HG03066 (cell line): ENCODE measurements around the gene GDAP1L1.
A peak's percentile ranks its signal among the peaks of the same experiment; 100 is the strongest.

Source experiments
- ATAC-seq: cut with Tn5 transposase; IDR thresholded peaks from one replicate; pipeline ENCODE4 v1.9.1; 2021; ENCODE audit warnings: low read depth; ENCODE audit not compliant: unreplicated experiment

GDAP1L1 gene

DNA sequence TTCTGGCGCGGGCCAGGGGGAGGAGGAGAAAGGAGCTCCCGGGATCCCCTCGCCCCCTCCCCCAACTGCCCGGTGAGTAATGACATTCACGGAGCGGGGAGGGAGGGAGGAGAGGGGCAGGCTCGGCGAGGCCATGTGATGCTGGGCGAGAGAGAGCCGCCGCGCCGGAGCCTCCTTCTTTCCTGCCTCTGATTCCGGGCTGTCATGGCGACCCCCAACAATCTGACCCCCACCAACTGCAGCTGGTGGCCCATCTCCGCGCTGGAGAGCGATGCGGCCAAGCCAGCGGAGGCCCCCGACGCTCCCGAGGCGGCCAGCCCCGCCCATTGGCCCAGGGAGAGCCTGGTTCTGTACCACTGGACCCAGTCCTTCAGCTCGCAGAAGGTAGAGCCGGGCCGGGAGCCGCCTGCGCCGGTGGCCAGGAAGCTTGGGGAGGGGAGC, at the start of gene GDAP1L1:
TSS of gene GDAP1L1 (plus strand) at position 178 of the 441 bp plus-strand sequence. CDS start at position 205, 27 bp downstream.
- no peak for ATAC-seq

DNA sequence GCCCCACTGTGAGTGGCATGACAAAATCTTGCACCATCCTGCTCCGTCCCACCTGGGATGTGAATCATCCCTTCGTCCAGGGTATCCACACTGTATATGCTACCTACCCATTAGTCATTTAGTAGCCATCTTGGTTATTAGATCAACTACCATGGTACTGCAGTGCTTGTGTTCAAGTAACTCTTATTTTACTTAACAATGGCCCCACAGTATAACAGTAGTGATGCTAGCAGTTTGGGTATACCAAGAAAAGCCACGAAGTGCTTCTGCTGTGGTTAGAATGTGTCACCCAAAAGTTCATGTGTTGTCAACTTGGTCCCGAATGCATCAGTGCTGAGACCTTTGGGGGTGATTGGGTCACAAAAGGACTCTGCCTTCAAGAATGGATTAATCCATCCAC, 48.2 kb upstream of the GDAP1L1 start:
- ATAC-seq = no peak

DNA sequence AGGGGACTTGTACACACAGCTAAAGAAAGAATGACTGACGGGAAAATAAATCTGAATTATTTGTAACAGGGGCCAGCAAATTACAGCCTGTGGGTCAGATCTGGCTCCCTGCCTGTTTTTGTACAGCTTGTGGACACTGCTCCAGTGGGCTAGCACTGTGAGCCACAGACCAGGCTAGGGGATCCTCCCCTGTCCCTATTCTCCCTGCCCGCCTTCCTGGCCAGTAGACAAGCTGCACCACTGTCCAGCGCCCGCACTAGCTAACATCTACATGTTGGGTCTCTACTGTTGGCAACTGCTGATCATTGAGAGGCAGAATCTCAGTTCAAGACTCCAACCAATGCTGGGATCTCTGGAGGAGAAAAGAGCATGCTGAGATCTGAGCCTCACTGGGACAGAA, 47.2 kb upstream of the GDAP1L1 start:
- no peak for ATAC-seq

DNA sequence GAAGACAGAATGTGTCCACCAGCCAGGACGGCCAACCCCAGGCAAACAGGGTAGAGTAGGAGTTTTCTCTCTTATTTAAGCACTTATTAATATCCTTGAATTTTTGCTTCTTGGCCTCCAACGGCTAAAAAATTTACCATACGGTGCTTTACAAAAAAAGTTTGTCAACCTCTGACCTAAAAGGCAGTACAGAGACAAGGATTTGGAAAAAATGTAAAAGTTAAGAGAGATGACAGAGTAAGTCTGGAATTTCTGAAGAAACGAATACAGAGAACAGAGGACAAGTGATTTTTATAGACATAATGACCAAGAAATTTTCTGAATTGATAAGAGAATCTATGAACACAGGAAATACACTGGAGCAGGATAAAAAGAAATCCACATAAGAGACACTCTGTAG, 46.7 kb upstream of the GDAP1L1 start:
- no peak for ATAC-seq

DNA sequence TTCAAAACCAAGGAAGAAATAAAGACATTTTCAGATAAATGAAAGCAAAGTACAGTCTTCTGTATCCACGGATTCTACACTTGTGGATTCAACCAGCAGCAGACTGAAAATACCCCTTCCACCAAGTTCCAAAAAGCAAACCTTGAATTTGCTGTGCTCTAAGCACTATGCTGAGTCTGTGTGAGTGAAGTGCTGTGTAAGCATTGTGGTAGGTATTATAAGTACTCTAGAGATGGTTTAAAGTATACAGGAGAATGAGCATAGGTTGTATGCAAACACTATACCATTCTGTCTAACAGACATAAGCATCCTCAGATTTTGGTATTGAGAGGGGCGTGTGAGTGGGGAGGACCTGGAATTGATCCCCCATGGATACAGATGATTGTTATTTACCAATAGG, 46.1 kb upstream of the GDAP1L1 start:
- ATAC-seq = no peak

DNA sequence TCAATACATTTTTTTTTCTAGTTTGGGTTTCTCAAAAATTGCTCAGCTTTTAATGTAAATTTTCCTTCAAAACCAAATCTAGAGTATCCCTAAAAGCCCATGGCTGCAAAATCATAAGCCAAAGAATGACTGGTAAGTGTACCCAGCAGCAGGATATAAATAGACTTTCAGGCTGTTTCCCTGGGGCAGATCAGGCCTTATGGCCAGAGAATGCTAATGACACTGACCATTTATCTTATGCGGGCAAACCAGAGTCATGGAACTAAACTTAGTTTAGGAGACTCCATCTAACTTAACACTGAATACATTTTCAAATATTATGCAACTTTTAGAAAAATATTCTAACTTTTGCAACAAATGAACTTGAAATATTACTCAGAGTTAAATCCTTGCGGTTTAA, 43.9 kb upstream of the GDAP1L1 start:
- no peak for ATAC-seq

DNA sequence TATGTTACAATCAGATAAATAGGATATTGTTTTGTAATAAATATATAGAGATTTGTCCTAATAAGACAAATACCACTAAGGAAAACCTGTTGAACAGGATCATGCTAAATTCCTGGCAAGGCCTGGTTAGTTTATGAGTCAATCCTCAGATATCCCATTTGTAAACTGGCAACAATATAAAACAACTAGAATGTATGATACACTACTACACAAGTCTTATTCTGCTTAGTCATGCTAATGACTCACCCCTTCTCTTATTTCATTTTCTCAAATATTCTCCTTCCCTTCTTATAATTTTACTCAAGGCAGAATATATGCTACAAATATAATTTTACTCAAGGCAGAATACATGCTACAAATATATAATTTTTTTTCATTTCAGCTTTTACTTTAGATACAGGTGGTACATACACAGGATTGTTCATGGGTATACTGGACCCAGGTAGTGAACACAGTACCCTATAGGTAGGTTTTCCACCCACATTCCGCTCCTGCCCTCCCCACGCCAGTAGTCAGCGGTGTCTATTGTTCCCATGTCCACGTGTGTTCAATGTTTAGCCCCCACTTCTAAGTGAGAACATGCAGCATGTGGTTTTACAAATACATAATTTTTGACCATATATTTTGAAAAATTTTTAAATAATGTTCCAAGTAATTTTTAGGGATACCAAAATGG, 42.8 kb upstream of the GDAP1L1 start:
- no peak for ATAC-seq

DNA sequence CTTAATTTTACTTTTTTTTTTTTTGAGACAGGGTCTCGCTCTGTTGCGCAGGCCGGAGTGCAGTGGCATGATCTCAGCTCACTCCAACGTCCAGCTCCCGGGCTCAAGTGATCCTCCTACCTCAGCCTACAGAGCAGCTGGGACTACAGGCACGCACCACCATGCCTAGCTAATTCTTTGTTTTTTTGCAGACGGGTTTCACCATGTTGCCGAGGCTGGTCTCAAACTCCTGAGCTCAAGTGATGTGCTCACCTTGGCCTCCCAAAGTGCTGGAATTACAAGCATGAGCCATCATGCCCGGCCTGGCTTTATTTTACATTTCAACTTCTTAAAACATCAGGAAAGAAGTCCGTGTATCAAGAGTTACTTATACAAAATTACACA, 42.3 kb upstream of the GDAP1L1 start:
- no peak for ATAC-seq

DNA sequence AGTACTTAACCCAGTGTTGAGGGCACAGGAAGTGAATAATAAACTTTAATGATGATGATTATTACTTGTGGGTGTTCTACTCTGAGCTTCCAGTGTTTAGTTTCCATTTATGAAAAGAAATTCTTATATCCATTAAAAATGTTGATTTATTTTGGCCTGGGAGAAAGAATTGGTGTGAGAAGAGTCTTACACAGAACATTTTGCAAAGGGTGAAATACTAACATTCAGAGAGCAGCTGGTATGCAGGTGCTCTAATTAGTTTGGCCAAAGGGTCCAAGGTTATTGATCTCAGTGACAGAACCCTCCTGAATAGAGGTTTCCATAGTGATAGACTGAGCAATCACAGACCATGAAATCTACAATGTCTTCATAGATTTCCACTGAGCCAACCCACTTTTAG, 41.0 kb upstream of the GDAP1L1 start:
- no peak for ATAC-seq

DNA sequence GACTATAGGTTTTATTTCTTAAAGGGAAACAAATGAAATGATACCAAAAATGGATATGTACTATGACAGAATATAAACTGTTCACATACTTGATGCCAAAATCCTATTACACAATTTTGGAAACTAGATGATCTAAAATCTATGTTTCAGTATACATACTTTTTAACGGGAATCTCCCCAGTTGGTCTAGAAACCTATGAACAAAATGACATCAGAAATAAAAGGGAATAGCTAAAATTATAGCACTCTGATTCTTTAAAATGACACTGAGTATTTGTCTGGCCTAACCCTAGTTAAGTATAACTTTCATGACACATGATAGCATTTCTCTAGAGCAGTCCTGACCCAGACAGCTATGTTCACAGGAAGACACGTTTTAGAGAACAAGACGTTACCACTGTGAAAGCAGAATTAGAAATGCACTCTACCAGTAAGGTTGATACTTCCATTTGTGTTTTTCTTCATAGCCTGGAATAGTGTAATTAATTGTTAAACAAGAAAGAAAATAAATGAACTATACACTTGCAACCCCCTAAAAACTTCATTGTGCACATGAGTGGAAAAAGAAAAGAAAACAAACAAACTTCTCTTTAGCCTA, 39.9 kb upstream of the GDAP1L1 start:
- no peak for ATAC-seq

DNA sequence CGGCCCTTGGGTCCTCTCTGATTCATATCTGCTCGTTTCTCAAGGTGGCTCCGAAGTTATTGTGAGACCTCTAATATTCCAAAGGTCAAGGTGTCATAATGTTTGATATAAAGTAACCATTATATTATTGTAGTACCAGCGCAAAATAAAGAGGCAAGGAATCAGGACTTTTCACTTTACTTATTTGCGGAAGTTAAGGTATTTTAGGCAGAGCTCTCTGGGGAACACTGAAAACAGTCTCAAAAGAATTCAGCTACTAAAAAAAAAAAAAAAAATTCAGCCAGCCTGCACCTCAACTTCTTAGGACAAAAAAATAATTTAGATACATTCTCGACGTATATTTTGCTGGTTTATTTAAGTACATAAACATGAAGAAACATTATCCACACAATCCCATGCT, 38.9 kb upstream of the GDAP1L1 start:
- no peak for ATAC-seq

DNA sequence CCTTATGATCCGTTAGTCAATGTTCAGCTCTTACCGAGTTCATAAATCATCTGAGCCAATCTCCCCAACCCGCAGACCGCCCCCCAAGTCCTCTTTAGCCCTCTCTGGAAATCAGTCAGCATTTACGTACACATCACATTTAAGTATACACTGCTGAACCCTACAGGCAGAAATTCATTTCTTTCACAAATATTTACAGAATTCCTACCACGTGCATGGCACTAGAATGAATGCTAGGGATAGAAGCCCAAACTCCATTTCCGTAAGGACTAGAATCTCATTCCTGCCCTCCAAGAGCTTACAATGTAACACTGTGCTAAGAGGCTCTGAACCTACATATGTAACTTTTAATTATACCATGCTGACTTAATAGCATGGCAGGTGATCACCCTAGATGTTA, 38.3 kb upstream of the GDAP1L1 start:
- no peak for ATAC-seq

DNA sequence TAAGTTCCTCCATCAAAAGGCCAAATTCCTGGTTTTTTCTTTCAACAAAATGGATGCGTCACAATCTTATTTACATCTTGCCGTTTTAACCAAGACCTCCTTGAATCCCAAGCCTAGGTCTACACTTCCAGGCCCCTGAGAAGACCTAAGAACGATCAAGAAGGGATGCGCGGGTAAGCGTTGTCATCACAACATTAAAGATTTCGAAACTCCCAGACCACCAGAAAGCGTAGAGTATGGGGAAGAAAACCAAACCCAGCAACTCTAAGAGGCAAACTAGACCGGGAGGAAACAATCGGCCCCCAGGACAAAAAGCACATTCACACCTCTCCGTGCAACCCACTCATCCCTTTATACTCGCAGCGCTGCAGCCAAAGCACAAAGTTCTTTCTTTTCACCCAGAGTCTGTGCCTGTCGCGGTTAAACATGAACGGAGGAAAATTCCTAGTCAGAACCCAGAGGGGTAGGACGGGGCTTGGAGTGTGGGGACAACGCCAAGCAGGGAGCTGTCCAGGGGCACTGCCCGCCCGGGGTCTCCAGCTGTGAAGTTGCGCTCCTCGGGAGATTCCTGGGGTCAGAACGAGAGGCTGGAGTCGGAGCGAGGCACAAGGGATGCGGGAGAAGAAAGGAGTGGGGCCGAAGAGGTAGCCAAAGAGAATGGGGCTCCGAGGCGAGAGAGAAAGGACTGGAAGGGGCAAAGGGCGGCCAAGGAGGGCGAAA, 37.3 kb upstream of the GDAP1L1 start:
- no peak for ATAC-seq

DNA sequence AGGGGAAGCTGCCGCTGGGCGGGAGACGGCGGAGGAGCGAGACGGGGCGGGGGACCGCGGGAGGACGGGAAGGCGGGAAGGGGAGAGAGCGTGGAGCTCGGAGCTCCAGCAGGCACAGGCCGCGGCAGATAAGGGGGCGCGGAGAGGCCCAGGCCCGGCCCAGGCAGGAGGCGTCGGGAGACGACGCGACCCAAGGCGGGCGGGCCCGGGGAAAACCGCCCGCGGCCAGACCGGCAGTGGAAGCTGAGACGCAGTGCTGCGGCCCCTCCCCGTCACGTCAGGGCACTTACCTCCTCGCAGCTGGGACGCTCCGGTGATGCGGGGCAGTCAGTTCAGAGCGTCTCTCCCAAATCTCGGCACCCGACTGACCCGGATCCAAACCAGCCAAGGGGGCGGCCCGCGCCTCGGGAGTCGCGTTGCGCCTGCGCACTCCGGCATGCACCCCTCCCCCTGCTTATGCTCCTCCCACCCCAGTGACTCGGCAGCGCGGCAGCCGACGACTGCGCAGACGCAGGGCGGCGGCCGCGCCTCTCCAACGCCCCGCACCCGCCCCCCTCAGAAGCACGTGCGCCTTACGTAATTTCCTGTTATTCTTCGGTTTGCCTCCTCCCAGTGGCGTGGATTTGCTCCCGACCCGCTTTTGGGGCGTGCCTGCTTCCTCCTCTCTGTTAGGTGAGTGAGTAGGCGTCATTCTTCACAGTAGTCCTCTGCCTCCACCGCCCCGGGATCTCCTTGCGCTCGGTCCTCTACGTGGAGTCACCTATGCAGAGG, 36.5 kb upstream of the GDAP1L1 start, which contains the start of gene OSER1:
TSS of gene OSER1 (minus strand) at position 366 of the 771 bp plus-strand sequence. CDS start 3,814 bp downstream, outside the sequence.
- peak; percentile 83 for ATAC-seq

DNA sequence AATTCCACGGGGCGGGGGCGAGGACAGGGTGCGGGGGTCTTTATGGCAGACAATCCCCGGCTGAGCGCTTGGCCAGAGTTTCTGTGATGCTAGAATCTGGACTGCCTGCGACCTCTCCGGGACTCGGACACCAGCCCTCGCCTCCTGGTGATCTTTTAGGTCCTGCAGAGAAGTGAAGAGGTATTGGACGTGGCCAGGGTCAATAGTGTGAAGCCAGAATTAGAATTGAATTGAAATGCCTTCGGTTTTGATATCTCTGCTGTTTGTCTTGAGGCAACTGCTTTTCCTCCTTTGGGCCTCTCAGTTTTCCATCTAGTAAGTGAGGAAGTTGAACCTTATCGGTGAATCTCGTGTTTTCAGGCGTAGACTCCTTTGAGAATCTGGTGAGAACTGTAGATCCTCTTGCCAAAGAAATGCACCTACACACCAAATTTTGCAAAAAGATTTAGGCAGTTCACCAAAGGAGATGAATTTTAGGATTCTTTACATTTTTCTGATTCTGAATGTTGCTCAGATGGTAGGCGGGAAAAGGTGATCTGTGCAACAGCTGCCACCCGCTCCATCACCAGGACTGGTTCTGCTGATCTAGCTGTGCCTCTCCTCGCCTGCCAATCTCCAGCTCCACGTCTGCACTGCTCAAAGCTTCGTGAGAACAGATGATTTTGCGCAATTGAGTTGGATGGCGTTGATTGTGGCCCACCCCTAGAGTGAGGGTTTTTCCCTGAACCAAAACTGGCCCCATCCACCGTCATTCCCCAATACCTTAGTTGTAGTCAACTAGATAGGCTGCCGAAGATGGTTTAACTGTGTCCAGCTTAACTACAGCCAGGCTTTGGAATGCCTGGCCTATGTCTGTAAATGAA, 35.7 kb upstream of the GDAP1L1 start:
- peak; percentile 6 for ATAC-seq

DNA sequence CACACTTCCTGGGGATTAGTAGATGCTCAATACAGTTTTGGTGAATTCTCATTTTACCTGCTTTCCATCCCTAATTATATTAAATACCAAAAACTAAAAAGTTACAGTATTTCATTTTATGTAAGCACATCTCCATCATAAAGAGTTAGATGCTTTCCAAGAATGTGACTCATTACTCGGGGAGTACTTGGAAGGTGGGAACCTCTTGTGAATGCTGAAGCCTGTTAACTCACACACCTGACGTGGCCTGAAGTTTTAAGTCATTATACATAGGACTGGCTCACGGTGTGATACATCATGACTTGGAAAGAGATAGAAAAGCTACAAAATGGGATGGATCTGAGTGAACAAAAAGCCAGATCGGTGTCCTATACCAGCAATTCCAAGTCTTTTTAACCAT, 34.3 kb upstream of the GDAP1L1 start:
- no peak for ATAC-seq

DNA sequence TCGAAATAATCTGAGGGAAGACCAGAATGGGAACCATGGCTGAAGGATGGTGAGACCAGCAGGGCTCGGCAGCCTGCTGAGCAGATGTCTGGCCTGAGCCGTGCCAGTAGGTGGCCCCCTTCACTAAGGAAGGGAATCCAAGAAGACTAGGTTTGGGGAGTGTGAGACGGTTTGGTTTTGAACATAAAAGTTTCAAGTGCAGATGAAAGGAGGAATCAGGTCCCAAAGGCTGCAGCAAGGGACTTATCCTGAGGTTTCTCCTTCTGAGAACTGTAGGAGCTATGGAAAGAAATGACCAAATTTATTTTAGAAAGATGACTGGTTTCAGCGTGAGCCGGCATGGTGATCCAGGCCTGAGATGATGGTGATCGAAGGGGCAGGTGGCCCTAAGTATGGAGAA, 32.0 kb upstream of the GDAP1L1 start:
- ATAC-seq = no peak

DNA sequence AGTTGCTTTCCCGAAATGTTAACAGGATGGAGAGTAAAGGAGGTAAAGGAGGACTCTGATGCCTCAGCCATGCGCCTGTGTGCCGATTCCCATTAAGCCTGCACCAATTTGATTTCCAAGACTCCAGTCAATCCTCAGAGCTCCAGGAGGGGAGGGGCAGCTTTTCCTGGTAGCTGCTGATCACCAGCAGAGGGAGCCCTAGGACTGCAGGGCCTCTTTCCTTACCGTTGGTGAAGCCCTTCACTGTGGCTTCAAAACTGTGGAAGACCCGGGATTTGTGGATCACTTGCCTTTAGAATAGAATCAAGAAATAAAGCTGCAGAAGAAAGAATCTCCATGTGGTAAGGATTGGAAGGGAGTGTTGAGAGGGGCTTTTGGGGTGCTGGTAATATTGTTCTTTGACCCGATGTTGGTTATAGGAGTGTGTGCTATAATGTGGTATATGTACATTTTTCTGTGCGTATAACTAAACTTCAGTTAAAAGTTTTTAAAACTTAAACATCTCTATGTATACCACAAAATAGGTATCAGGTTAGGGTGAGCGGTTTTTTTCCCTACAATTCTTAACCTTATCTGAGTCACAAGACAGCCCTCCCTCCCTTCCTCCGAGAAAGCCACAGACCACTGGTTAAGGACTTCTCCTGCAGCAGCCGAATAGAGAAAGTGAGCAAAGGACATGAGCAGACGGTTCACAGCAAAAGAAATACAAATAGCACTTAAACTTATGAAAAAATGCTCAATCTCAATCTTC, 29.6 kb upstream of the GDAP1L1 start:
- ATAC-seq = no peak

DNA sequence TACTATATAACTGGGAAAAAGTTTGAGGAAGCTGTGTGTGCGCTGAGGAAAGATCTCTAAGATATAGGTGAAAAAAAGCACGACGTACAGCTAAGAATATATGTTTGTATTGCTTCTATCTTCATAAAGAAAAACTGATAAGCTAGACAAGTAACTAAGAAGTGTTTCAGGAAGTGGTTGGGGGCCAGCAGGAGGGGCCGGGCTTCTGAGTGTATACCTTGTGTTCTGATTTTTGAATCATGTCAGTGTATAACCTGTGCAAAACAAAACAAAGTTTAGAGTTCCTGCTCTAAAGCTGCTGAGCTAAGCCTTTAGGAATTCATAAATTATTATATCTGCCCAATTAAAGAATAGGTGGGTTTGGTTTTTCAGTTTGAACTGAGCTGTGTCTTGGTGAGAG, 28.7 kb upstream of the GDAP1L1 start:
- no peak for ATAC-seq
